ENCODE results near the gene SLC25A40. TPM values are rescaled to one million over a fixed set of nuclear protein-coding genes. Genes with fewer than 3 reads are reported as not detected.
"Not testable (repeated sequence)": the region's sequence is repeated elsewhere in the genome, so short reads cannot be mapped to it uniquely, and the experiment has no call there.

The SLC25A40 gene, protein sequence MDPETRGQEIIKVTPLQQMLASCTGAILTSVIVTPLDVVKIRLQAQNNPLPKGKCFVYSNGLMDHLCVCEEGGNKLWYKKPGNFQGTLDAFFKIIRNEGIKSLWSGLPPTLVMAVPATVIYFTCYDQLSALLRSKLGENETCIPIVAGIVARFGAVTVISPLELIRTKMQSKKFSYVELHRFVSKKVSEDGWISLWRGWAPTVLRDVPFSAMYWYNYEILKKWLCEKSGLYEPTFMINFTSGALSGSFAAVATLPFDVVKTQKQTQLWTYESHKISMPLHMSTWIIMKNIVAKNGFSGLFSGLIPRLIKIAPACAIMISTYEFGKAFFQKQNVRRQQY
- 36.3 and 39.0 TPM in 2 replicates for total RNA-seq
- long read RNA-seq, full-length matches to known transcripts = 22 of 39 reads
- long read RNA-seq, partial matches to known transcripts = 2 of 39 reads
- long read RNA-seq, other reads (novel, unspliced or antisense) = 15 of 39 reads

DNA sequence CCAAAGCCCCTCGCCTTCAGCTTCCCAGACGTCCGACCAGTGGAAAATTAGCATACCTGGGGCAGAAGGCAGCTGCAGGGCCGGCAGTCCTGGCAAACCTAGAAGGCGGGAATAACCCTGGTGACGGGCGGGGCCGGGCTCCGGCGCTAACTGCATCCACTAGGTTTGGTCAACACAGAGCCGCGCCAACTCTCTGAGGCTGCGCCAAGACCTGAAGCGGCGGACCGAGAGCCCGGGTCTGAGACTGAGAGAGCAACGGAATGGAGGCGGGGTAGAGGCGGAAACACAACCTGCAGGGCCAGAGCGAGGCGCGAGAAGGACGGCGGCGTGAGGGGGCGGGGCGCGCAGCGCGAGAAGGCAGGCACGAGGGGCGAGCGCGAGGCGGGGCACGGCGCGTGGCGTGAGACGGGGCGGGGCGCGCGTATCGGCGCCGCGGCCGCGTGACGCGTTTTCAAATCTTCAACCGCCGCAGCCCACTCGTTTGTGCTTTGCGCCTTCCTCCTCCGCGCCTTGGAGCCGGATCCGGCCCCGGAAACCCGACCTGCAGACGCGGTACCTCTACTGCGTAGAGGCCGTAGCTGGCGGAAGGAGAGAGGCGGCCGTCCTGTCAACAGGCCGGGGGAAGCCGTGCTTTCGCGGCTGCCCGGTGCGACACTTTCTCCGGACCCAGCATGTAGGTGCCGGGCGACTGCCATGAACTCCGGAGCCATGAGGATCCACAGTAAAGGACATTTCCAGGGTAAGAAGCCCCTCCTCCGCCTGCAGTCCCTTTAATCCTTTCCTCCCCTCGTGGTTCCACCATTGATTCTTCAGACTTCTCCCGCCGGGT, at the start of gene SLC25A40, which contains the start of gene DBF4:
SLC25A40 (minus strand) TSS at position 321 of the 829 bp plus-strand sequence. CDS start 17,633 bp downstream, outside the sequence.
DBF4 (plus strand) TSS at position 454 of the 829 bp plus-strand sequence; CDS start at position 694, 240 bp downstream.
- peaks cover 35% of the 10 kb centered on the region for H3K36me3 Mint-ChIP-seq (ENCODE audit: low read depth)
- TF ChIP-seq, protein P1, sequence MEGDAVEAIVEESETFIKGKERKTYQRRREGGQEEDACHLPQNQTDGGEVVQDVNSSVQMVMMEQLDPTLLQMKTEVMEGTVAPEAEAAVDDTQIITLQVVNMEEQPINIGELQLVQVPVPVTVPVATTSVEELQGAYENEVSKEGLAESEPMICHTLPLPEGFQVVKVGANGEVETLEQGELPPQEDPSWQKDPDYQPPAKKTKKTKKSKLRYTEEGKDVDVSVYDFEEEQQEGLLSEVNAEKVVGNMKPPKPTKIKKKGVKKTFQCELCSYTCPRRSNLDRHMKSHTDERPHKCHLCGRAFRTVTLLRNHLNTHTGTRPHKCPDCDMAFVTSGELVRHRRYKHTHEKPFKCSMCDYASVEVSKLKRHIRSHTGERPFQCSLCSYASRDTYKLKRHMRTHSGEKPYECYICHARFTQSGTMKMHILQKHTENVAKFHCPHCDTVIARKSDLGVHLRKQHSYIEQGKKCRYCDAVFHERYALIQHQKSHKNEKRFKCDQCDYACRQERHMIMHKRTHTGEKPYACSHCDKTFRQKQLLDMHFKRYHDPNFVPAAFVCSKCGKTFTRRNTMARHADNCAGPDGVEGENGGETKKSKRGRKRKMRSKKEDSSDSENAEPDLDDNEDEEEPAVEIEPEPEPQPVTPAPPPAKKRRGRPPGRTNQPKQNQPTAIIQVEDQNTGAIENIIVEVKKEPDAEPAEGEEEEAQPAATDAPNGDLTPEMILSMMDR (conservative IDR thresholded peaks at IDR 0.05) = no peak
- H3K4me3 Mint-ChIP-seq = peak within 1 kb of the TSS; percentile 96
- H3K9me3 Mint-ChIP-seq = peaks cover 13% of the 10 kb centered on the region
- H3K27ac Mint-ChIP-seq (ENCODE audit: unreplicated experiment) = peak within 1 kb of the TSS; percentile 98
- no peaks in the 10 kb centered on the region for H3K27me3 Mint-ChIP-seq (ENCODE audit: low read depth)
- peaks cover 37% of the 10 kb centered on the region for H3K4me1 Mint-ChIP-seq
- DNase-seq (ENCODE audit: low read depth, low spot score) = peak; percentile 96

DNA sequence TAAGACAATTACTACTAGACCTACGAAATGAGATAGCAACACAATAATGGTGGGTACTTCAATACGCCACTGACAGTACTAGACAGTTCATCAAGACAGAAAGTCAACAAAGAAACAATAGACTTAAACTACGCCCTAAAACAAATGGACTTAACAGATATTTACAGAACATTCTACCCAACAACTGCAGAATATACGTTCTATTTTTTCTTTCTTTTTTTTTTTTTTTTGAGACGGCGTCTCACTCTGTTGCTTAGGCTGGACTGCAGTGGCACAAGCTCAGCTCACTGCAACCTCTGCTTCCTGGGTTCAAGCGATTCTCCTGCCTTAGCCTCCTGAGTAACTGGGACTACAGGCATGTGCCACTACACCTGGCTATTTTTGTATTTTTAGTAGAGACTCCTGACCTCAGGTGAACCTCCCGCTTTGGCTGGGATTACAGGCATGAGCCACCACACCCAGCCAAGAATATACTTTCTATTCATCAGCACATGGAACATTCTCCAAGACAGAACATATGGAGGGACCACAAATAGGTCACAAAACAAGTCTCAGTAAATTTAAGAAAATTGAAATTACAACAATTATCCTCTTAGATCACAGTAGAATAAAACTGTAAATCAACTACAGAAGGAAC, 46.7 kb upstream of the SLC25A40 start:
- not testable (repeated sequence) for H3K4me1 Mint-ChIP-seq; DNase-seq (ENCODE audit: low read depth, low spot score); H3K4me3 Mint-ChIP-seq; H3K9me3 Mint-ChIP-seq; H3K27me3 Mint-ChIP-seq (ENCODE audit: low read depth); H3K27ac Mint-ChIP-seq (ENCODE audit: unreplicated experiment); H3K36me3 Mint-ChIP-seq (ENCODE audit: low read depth)

DNA sequence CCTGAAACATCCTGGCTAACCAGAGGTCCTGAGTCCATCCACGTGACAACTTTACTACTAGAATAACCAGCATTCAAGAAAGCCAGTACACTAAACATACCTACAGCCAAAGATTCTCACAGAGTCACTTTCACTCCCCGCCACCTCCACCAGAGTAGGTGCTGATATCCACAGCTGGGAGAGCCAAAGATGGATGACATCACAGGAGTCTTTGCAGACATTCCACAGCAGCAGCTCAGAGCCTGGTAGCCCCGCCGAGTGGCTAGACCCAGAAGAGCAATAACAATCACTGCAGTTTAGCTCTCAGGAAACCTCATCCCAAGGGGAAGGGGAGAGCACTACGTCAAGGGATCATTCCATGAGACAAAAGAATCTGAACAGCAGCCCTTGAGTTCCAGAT, 44.4 kb upstream of the SLC25A40 start:
- H3K27me3 Mint-ChIP-seq (ENCODE audit: low read depth) = no peaks in the 10 kb centered on the region
- H3K4me1 Mint-ChIP-seq = no peaks in the 10 kb centered on the region
- TF ChIP-seq, protein P1 (conservative IDR thresholded peaks at IDR 0.05) = no peak
- H3K4me3 Mint-ChIP-seq = no peak overlapping the region
- no peak for DNase-seq (ENCODE audit: low read depth, low spot score)
- H3K27ac Mint-ChIP-seq (ENCODE audit: unreplicated experiment) = no peak overlapping the region
- peaks cover 7% of the 10 kb centered on the region for H3K9me3 Mint-ChIP-seq
- no peaks in the 10 kb centered on the region for H3K36me3 Mint-ChIP-seq (ENCODE audit: low read depth)

DNA sequence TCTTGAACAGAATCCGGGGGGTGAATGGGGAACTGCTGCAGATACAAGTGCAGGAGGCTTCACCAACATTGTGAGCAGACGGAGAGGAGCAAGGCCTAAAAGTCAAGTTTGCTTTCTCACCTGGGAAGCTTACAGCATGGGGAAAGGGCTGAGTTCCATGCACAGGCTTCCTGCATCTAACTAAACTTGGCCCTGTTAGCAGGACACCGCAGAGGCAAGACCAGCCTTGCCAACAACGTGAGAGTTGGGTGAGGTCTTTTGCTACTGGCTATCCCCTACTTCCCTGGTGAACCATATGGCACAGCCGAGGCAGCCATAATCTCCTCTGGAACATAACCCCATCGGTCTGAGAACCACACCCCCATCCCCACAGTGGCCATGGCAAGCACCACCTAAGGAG, 43.7 kb upstream of the SLC25A40 start:
- Mint-ChIP-seq H3K4me1 (no peaks in the 10 kb centered on the region), H3K36me3 (ENCODE audit: low read depth) (no peaks in the 10 kb centered on the region), H3K27me3 (ENCODE audit: low read depth) (no peaks in the 10 kb centered on the region), H3K9me3 (peaks cover 7% of the 10 kb centered on the region), H3K4me3 (no peak overlapping the region), H3K27ac (ENCODE audit: unreplicated experiment) (no peak overlapping the region)
- DNase-seq (ENCODE audit: low read depth, low spot score) = no peak
- TF ChIP-seq, protein P1 (conservative IDR thresholded peaks at IDR 0.05) = no peak

DNA sequence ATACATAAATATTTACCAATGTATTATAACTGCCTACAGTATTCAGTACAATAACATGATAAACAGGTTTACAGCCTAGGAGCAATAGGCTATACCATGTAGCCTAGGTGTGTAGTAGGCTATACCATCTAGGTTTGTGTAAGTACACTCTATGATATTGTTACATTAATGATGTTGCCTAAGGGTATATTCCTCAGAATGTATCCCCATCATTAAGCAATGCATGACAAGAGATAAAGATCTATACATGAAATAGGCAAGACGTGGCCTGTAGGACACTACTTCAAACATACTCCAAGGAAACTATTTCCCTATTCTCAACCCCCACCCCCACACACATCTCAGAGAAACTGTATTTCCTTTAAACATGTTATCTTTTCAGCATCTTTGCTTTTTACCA, 42.6 kb upstream of the SLC25A40 start:
- Mint-ChIP-seq H3K9me3 (peaks cover 7% of the 10 kb centered on the region), H3K27ac (ENCODE audit: unreplicated experiment) (no peak overlapping the region), H3K4me1 (no peaks in the 10 kb centered on the region), H3K4me3 (no peak overlapping the region), H3K36me3 (ENCODE audit: low read depth) (no peaks in the 10 kb centered on the region), H3K27me3 (ENCODE audit: low read depth) (no peaks in the 10 kb centered on the region)
- TF ChIP-seq, protein P1 (conservative IDR thresholded peaks at IDR 0.05) = no peak
- no peak for DNase-seq (ENCODE audit: low read depth, low spot score)

Data from neural crest cell (in vitro differentiated cells).